HG03354 (cell line): ENCODE results near the gene PRR27.
"Not testable (repeated sequence)": the region's sequence is repeated elsewhere in the genome, so short reads cannot be mapped to it uniquely, and the experiment has no call there.

Source experiments
- ATAC-seq: cut with Tn5 transposase; IDR thresholded peaks from one replicate; pipeline ENCODE4 v1.9.1; 2021; ENCODE audit warnings: mild to moderate bottlenecking; ENCODE audit not compliant: unreplicated experiment, poor library complexity, severe bottlenecking

PRR27 gene

DNA sequence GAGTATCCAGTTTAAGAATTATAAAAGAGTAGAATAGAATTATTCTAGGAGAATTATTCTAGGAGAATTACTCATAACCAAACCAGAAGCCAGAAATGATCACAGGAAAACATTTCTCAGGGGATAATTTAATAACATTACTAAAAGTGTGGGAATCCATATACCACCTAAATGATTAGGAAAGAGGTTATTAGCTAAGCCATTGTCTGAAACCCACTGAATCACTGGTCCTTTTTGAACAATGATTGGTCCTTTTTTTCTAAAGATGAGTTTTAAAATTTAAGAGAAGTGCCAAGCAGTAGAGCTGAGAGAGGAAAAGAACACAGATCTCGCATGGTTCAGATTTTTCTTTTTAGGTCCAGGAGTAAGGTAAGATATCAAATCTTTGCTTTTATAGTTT lies 41.4 kb downstream of the PRR27 start, which contains the start of gene ODAM:
ODAM (plus strand) TSS at position 301 of the 400 bp plus-strand sequence. CDS start 819 bp downstream, outside the sequence.
- ATAC-seq: no peak

DNA sequence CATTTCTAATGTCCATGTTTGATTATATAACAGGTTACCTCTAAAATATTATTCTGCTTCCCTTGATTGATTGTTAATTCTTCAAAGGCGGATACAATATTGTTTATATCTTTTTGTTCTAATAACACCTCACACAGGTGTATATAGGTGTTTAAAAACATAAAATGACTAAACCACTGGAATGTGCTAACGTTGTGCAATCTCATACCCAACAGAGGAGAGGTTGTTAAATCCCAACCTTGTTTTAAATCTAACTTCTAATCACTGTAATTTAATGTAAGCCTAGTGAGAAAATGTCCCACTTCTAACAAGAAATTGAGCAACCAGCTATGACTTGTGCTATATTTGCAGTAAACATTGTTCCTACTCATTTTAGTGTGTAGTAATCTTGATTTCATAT lies 42.8 kb downstream of the PRR27 start:
- no peak for ATAC-seq

DNA sequence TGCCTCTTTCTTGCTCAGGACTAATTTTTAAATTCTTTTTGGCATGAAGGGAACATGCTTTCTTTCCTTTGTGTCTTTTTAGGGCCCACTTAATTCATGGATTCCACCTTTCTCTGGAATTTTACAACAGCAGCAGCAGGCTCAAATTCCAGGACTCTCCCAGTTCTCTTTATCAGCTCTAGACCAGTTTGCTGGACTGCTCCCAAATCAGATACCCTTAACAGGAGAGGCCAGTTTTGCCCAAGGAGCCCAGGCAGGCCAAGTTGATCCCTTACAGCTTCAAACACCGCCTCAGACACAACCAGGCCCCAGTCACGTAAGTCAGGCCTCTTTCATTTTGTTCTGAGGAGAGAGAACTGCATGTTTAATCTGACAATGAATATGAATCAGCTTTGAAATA lies 43.8 kb downstream of the PRR27 start:
- ATAC-seq: no peak

DNA sequence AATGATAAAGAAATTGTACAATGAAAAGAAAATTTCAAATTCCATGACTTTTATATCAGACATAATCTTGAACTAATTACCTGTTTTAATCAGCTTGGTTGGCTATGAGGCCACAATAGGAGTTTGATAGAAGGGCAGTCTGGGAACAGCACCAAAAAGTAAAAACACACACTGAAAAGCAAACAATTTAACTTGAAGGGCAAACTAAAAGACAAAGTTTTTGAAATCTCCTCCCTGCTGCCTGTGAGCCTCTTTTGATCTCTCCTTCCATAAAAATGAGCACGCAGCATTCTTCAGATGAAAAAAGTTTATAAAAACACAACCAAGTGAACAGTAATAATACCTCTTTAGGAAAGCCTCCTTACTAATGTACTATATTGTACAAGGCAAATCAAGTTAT lies 49.6 kb downstream of the PRR27 start:
- ATAC-seq: no peak

DNA sequence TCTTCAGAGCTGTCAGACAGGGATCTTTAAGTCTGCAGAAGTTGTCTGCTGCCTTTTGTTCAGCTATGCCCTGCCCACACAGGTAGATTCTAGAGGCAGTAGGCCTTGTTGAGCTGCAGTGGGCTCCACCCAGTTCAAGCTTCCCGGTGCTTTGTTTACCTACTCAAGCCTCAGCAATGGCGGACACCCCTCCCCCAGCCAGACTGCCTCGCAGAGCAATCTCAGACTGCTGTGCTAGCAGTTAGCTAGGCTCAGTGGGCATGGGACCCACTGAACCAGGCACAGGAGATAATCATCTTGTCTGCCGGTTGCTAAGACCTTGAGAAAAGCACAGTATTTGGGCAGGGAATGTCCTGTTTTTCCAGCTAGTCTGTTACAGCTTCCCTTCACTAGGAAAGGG lies 58.7 kb downstream of the PRR27 start:
- ATAC-seq: not testable (repeated sequence)
